Nephron (organoid): ENCODE measurements around the gene IGSF5.

Experiments
- H3K27ac Mint-ChIP-seq, 3 experiments: 2 replicates each; pipeline ENCODE4 v1.8.0; 2020; ENCODE audit warnings: mixed read lengths in 3 of 3, mild to moderate bottlenecking in 2 of 3, moderate library complexity in 1 of 3
- H3K27me3 Mint-ChIP-seq: 2 replicates; pipeline ENCODE4 v1.8.0; 2021; ENCODE audit warnings: low read depth, mild to moderate bottlenecking, moderate library complexity, mixed read lengths
- H3K36me3 Mint-ChIP-seq: 2 replicates; pipeline ENCODE4 v1.8.0; 2020; ENCODE audit warnings: low read depth, mixed read lengths
- H3K4me1 Mint-ChIP-seq: 2 replicates; pipeline ENCODE4 v1.8.0; 2020; ENCODE audit warnings: mixed read lengths
- H3K4me3 Mint-ChIP-seq, 3 experiments: 2 replicates each; pipeline ENCODE4 v1.8.0; 2020; ENCODE audit warnings: mild to moderate bottlenecking in 3 of 3, mixed read lengths in 3 of 3, moderate library complexity in 2 of 3
- H3K9me3 Mint-ChIP-seq: 2 replicates; pipeline ENCODE4 v1.8.0; 2020; ENCODE audit warnings: mixed read lengths
- TF ChIP-seq, protein P1 (sequence below), 3 experiments: fragments of 200-600 bp; sonication (generic); IDR thresholded peaks; one replicate each; pipeline ENCODE4 v1.5.0; 2021; ENCODE audit warnings: antibody characterized with exemption in 3 of 3; ENCODE audit not compliant: unreplicated experiment in 3 of 3

Gene IGSF5

DNA sequence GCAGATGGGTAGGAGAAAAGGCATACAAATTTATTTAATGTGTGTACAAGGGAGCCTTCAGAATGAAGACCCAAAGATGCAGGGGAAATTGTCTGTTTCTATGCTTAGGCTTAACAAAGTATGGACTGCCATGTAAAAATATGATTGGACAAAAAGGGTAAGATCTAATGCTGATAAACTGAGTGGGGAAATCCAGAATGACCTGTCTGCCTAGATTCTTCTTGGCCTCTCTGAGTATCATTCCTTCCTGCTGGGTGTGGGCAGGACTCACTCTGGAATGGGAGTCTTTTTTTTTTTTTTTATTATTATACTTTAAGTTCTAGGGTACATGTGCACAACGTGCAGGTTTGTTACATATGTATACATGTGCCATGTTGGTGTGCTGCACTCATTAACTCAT, 61.0 kb downstream of the IGSF5 start:
- Mint-ChIP-seq H3K36me3 (no peaks in the 10 kb centered on the region), H3K27me3 (peaks cover 4% of the 10 kb centered on the region), H3K4me1 (no peaks in the 10 kb centered on the region), H3K9me3 (no peaks in the 10 kb centered on the region), H3K4me3 (no peak overlapping the region), H3K27ac (no peak overlapping the region)
- TF ChIP-seq, protein P1, sequence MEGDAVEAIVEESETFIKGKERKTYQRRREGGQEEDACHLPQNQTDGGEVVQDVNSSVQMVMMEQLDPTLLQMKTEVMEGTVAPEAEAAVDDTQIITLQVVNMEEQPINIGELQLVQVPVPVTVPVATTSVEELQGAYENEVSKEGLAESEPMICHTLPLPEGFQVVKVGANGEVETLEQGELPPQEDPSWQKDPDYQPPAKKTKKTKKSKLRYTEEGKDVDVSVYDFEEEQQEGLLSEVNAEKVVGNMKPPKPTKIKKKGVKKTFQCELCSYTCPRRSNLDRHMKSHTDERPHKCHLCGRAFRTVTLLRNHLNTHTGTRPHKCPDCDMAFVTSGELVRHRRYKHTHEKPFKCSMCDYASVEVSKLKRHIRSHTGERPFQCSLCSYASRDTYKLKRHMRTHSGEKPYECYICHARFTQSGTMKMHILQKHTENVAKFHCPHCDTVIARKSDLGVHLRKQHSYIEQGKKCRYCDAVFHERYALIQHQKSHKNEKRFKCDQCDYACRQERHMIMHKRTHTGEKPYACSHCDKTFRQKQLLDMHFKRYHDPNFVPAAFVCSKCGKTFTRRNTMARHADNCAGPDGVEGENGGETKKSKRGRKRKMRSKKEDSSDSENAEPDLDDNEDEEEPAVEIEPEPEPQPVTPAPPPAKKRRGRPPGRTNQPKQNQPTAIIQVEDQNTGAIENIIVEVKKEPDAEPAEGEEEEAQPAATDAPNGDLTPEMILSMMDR (IDR thresholded peaks at IDR 0.05; ENCODE audit: unreplicated experiment in 3 of 3), result no peak

DNA sequence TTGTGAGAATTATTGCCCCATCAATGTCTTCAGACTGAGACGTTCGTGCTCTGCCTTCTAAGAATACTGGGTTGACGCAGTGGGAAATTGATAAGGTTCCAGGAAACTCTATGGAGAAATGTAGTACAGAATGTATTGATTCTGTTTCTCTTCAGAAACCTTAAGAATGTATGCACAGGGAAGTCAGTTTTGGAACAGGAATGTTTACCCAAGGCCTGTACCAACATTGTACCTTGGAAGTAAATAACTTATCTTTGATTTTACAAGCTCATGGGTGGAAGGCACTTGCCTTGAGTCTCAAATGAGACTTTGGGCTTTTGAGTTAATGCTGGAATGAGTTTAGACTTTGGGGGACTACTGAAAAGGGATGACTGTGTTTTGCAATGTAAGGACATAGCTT, 62.8 kb downstream of the IGSF5 start:
- Mint-ChIP-seq H3K27me3 (peaks cover 4% of the 10 kb centered on the region), H3K27ac (no peak overlapping the region), H3K9me3 (no peaks in the 10 kb centered on the region), H3K4me1 (no peaks in the 10 kb centered on the region), H3K4me3 (no peak overlapping the region), H3K36me3 (no peaks in the 10 kb centered on the region)
- TF ChIP-seq, protein P1 (IDR thresholded peaks at IDR 0.05; ENCODE audit: unreplicated experiment in 3 of 3), result no peak

DNA sequence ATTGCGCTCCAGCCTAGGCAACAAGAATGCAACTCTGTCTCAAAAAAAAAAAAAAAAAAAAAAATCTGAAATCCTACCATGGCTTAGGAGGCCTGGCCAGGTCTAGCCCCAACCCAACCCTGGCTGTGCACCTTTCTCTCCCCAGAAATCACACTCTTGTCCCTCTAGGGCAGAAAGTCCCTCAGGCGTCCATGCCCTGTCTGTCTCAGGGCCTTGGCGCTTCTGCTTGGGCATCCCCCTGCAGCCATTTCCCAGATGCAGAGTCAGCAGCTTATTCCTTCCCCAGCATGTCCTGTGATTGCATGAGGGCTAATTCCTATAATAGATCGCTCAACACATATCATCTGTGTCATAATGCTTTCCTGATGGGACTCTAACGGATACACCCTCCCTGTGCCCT, 65.0 kb downstream of the IGSF5 start:
- TF ChIP-seq, protein P1 (IDR thresholded peaks at IDR 0.05; ENCODE audit: unreplicated experiment in 3 of 3), result no peak
- H3K4me3 Mint-ChIP-seq, result no peak overlapping the region

DNA sequence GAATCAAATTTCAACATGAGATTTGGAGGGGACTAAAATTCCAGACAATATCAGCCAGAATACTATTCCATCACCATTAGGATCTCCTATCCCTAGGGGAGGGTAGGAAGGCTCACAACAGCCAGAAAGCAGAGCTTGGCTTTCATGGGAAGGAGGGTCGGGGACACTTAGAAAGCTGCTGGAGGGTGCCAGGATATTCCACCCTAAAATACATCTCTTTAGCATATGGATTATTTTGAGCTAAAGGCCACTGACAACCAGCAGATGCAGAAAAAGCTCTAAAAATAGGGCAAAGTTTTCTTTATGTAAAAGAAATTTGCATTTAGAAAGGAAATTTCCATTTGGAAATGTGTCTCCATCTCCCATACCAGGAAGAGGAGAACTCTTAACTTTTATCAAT, 68.0 kb downstream of the IGSF5 start:
- TF ChIP-seq, protein P1 (IDR thresholded peaks at IDR 0.05; ENCODE audit: unreplicated experiment in 3 of 3), result no peak
- Mint-ChIP-seq H3K9me3 (no peaks in the 10 kb centered on the region), H3K27ac (no peak overlapping the region), H3K27me3 (peaks cover 16% of the 10 kb centered on the region), H3K4me1 (no peaks in the 10 kb centered on the region), H3K36me3 (no peaks in the 10 kb centered on the region), H3K4me3 (no peak overlapping the region)

More for the DNA sequence above, 65.0 kb downstream of the IGSF5 start:
- H3K27ac Mint-ChIP-seq, result no peak overlapping the region
- no peaks in the 10 kb centered on the region for H3K4me1 Mint-ChIP-seq
- no peaks in the 10 kb centered on the region for H3K9me3 Mint-ChIP-seq
- no peaks in the 10 kb centered on the region for H3K36me3 Mint-ChIP-seq
- peaks cover 7% of the 10 kb centered on the region for H3K27me3 Mint-ChIP-seq

DNA sequence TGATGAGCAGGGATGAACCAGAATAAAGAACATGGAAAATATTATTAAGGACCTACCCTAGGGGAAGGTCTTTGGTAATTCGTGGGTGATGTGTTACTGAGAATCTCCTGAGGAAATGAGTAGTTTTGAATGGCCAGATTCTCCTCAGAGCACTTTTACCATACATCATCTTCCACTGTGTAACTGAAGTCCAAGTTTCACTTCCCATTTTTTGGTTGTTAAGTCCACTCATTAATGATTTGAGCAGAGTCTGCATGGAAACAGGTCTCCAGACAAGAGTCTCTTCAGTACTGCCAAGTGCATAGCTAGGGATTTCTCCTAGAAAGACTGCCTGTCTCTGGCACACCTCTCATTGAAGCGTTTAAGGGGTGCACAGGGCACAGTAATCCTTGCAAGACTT, 73.6 kb downstream of the IGSF5 start:
- H3K9me3 Mint-ChIP-seq, result no peaks in the 10 kb centered on the region
- no peaks in the 10 kb centered on the region for H3K4me1 Mint-ChIP-seq
- H3K36me3 Mint-ChIP-seq, result no peaks in the 10 kb centered on the region
- TF ChIP-seq, protein P1 (IDR thresholded peaks at IDR 0.05; ENCODE audit: unreplicated experiment in 3 of 3), result no peak
- H3K27ac Mint-ChIP-seq, result no peak overlapping the region
- H3K4me3 Mint-ChIP-seq, result no peak overlapping the region
- H3K27me3 Mint-ChIP-seq, result peaks cover 19% of the 10 kb centered on the region

DNA sequence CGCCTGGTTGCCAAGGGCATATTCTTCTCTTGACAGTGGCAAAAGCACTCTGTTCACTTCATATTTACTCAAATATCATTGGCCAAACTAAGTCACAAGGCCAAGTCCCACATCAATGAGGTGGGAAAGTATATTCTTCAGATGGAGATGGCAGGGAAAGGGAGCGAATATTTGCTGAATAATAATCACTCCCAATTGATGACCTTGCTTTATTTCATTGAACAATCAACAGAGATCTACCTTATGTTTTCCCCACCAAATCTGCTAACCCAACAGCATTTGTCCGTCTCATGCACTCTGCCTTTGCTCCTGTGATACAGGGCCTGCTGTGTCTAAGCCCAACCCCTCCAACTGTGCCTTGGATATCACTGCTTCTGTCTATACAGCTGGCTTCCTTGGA, 77.1 kb downstream of the IGSF5 start:
- Mint-ChIP-seq H3K27ac (no peak overlapping the region), H3K4me1 (no peaks in the 10 kb centered on the region), H3K27me3 (peaks cover 19% of the 10 kb centered on the region), H3K4me3 (no peak overlapping the region), H3K36me3 (no peaks in the 10 kb centered on the region), H3K9me3 (peaks cover 4% of the 10 kb centered on the region)
- TF ChIP-seq, protein P1 (IDR thresholded peaks at IDR 0.05; ENCODE audit: unreplicated experiment in 3 of 3), result no peak
